IMR-90 (cell line): ENCODE measurements around the gene ZNF618. TPM values are rescaled to one million over a fixed set of nuclear protein-coding genes. Genes with fewer than 3 reads are reported as not detected.

Source experiments
- ATAC-seq: fragments of 200-7000 bp; cut with Tn5 transposase; 2 replicates; pipeline ENCODE4 v1.9.1; 2020; ENCODE audit warnings: low read depth, mild to moderate bottlenecking, moderate library complexity
- BruUV-seq: library from RNA; stranded (reverse); fragments of 400-500 nt; replicated peaks from 2 replicates; lab custom pipeline; 2021; lab: Mats Ljungman, UMichigan
- CTCF ChIA-PET: fragments of 300-600 bp; formaldehyde crosslinking; extraction: SDS; loops from one replicate; lab custom pipeline; 2021; ENCODE audit warnings: antibody characterized with exemption; lab: Yijun Ruan, JAX
- POLR2A ChIA-PET: fragments of 300-600 bp; sonication (Branson Sonifier 250); formaldehyde crosslinking; loops from one replicate; lab custom pipeline; 2022; ENCODE audit warnings: antibody characterized with exemption; ENCODE audit not compliant: unreplicated experiment; lab: Charles Lee
- DNase-seq: peaks from one replicate; pipeline ENCODE4 v3.0.0; 2013
- H2AFZ ChIP-seq: replicated peaks from 2 replicates; pipeline ENCODE3; 2013; ENCODE audit warnings: low read length, mild to moderate bottlenecking; ENCODE audit not compliant: poor library complexity
- H2AK5ac ChIP-seq: 2 replicates; pipeline ENCODE4 v1.6.1; 2013; ENCODE audit warnings: low read depth, low read length, inconsistent platforms
- H2AK9ac ChIP-seq: replicated peaks from 2 replicates; pipeline ENCODE3; 2013; ENCODE audit warnings: mild to moderate bottlenecking, low read depth, low read length, moderate library complexity; ENCODE audit not compliant: poor library complexity
- H2BK120ac ChIP-seq: 2 replicates; pipeline ENCODE4 v1.6.1; 2013; ENCODE audit warnings: low read depth, low read length, inconsistent platforms
- H2BK15ac ChIP-seq: 3 replicates; pipeline ENCODE4 v1.6.1; 2013; ENCODE audit warnings: low read depth, low read length, inconsistent platforms
- H2BK20ac ChIP-seq: 2 replicates; pipeline ENCODE4 v1.6.1; 2013; ENCODE audit warnings: low read depth, mild to moderate bottlenecking, inconsistent platforms, low read length, moderate library complexity
- H2BK5ac ChIP-seq: 2 replicates; pipeline ENCODE4 v1.6.1; 2013; ENCODE audit warnings: mild to moderate bottlenecking, low read depth, low read length, inconsistent platforms; ENCODE audit not compliant: poor library complexity, severe bottlenecking
- H3K14ac ChIP-seq: replicated peaks from 2 replicates; pipeline ENCODE4 v1.6.1; 2013; ENCODE audit warnings: low read depth, low read length, inconsistent platforms
- H3K18ac ChIP-seq: 2 replicates; pipeline ENCODE4 v1.6.1; 2013; ENCODE audit warnings: low read depth, low read length, control low read depth
- H3K23ac ChIP-seq: 2 replicates; pipeline ENCODE4 v1.6.1; 2013; ENCODE audit warnings: low read depth, low read length, inconsistent platforms
- H3K27ac ChIP-seq: 2 replicates; pipeline ENCODE4 v1.5.1; 2013; ENCODE audit warnings: mild to moderate bottlenecking, control low read depth, low read length; ENCODE audit not compliant: insufficient read depth
- H3K27me3 ChIP-seq: 2 replicates; pipeline ENCODE4 v1.6.1; 2013; ENCODE audit warnings: low read length; ENCODE audit not compliant: control insufficient read depth, insufficient read depth
- H3K36me3 ChIP-seq: 2 replicates; pipeline ENCODE4 v1.6.1; 2013; ENCODE audit warnings: low read length, mixed read lengths; ENCODE audit not compliant: control insufficient read depth, insufficient read depth
- H3K4ac ChIP-seq: 2 replicates; pipeline ENCODE4 v1.6.1; 2013; ENCODE audit warnings: low read depth, low read length, inconsistent platforms
- H3K4me1 ChIP-seq: 2 replicates; pipeline ENCODE4 v1.6.1; 2013; ENCODE audit warnings: low read length, mixed read lengths; ENCODE audit not compliant: control insufficient read depth, insufficient read depth
- H3K4me2 ChIP-seq: 2 replicates; pipeline ENCODE4 v1.6.1; 2013; ENCODE audit warnings: low read depth, mild to moderate bottlenecking, control low read depth, low read length, moderate library complexity
- H3K4me3 ChIP-seq: 2 replicates; pipeline ENCODE4 v1.5.1; 2013; ENCODE audit warnings: low read depth, mild to moderate bottlenecking, control low read depth, low read length, moderate library complexity; ENCODE audit not compliant: insufficient read depth
- H3K56ac ChIP-seq: 2 replicates; pipeline ENCODE4 v1.6.1; 2013; ENCODE audit warnings: low read length, inconsistent platforms; ENCODE audit not compliant: insufficient read depth; ENCODE audit errors: extremely low read depth
- H3K79me1 ChIP-seq, 2 experiments: 2 replicates each; pipeline ENCODE4 v1.6.1; 2013; ENCODE audit warnings: low read length in 2 of 2, inconsistent platforms in 1 of 2, low read depth in 1 of 2
- H3K9ac ChIP-seq: 2 replicates; pipeline ENCODE4 v1.6.1; 2013; ENCODE audit warnings: low read depth, low read length, control low read depth
- H3K9me1 ChIP-seq: 2 replicates; pipeline ENCODE4 v1.6.1; 2013; ENCODE audit warnings: low read length, inconsistent platforms; ENCODE audit not compliant: insufficient read depth
- H3K9me3 ChIP-seq: 2 replicates; pipeline ENCODE4 v1.6.1; 2013; ENCODE audit warnings: low read length; ENCODE audit not compliant: control insufficient read depth, insufficient read depth
- H4K20me1 ChIP-seq: 2 replicates; pipeline ENCODE4 v1.6.1; 2013; ENCODE audit warnings: low read length, inconsistent platforms; ENCODE audit not compliant: insufficient read depth
- H4K5ac ChIP-seq: 2 replicates; pipeline ENCODE4 v1.6.1; 2013; ENCODE audit warnings: mild to moderate bottlenecking, low read depth, low read length, control low read depth
- H4K8ac ChIP-seq, 2 experiments: 2 replicates each; pipeline ENCODE4 v1.6.1; 2013; ENCODE audit warnings: low read depth in 2 of 2, low read length in 2 of 2, control low read depth in 1 of 2, inconsistent platforms in 1 of 2
- H4K91ac ChIP-seq: 2 replicates; pipeline ENCODE4 v1.6.1; 2013; ENCODE audit warnings: low read depth, low read length, inconsistent platforms; ENCODE audit not compliant: insufficient read depth
- BHLHE40 ChIP-seq: fragments of 150-350 bp; IDR thresholded peaks from 2 replicates; pipeline ENCODE4 v1.6.1; 2016; ENCODE audit warnings: mild to moderate bottlenecking, low read depth, low read length
- NFE2L2 ChIP-seq: fragments of 150-350 bp; IDR thresholded peaks from 2 replicates; pipeline ENCODE4 v1.6.1; 2016; ENCODE audit warnings: low read depth, mild to moderate bottlenecking, low read length
- WGBS, 2 experiments: methylation state at CpG; one replicate each; pipeline versions ENCODE4 v1.1.5 to v1.1.7; 2013; ENCODE audit warnings: missing lambda C conversion rate in 2 of 2; ENCODE audit not compliant: insufficient read length in 1 of 2; ENCODE audit errors: extremely low coverage in 2 of 2; 5-methylcytosine and 5-hydroxymethylcytosine counted together
- dilution Hi-C: fragments of 300-500 bp; cut with HindIII; formaldehyde crosslinking; loops from one replicate; pipeline ENCODE4 v1.14.3; 2018; ENCODE audit warnings: low sequenced_read_pairs; ENCODE audit not compliant: unreplicated experiment
- in situ Hi-C: fragments of 300-500 bp; cut with MboI; formaldehyde crosslinking; loops from 3 replicates; pipeline ENCODE4 v1.14.3; 2019; ENCODE audit warnings: low sequenced_read_pairs, inconsistent platforms, mixed read lengths
- intact Hi-C: fragments of 100-400 bp; cut with micrococcal nuclease; formaldehyde crosslinking; loops from 2 replicates; pipeline ENCODE4 v1.10.0; 2022
- polyA plus RNA-seq, 3 experiments: library from polyadenylated mRNA; depleted of rRNA; stranded (reverse); fragments of >200 nt; gene quantifications; 2 replicates each; pipeline ENCODE4 v1.2.3, GENCODE V29; 2012; ENCODE audit warnings: low replicate concordance in 1 of 3
- total RNA-seq: library from RNA; depleted of rRNA; stranded (reverse); fragments of >200 nt; gene quantifications from 2 replicates; pipeline ENCODE4 v1.2.3, GENCODE V29; 2012

ZNF618 gene
- total and polyA plus RNA-seq, 2 of the 4 experiments (the other 2 are of a cell fraction): 8.2 to 9.4 TPM

DNA sequence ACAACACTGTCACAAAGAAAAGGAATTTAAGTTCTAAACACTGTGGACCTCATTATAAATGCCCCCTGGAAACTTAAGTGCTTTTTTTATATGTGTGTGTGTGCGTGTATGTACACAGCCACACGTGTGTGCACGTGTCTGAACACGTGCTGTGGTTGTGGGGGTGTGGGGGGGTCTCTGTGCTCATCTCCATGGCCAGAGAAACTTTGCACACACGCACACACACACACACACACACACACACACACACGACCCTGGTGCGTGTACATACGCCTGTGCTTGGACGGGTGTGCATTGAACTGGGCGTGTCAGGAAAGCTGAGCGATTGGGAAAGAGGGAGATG is 174.1 kb downstream of the ZNF618 start:
- Histone ChIP-seq H3K9me1 (peaks cover 10% of the 10 kb centered on the region), H3K14ac (no peak overlapping the region), H4K8ac (no peak overlapping the region), H4K91ac (no peak overlapping the region), H3K27me3 (no peaks in the 10 kb centered on the region), H2BK20ac (no peak overlapping the region), H4K5ac (no peak overlapping the region), H3K4me1 (no peaks in the 10 kb centered on the region), H3K18ac (no peak overlapping the region), H2BK5ac (no peak overlapping the region), H2BK120ac (no peak overlapping the region), H2AK5ac (no peak overlapping the region), H3K9me3 (no peaks in the 10 kb centered on the region), H4K20me1 (peaks cover 3% of the 10 kb centered on the region; the same call in 1 of the 2 replicates), H3K23ac (no peak overlapping the region), H3K79me1 (peaks cover 0 to 13% of the 10 kb centered on the region in 2 experiments; a peak in 2 of 4 replicates), H3K4me3 (no peak overlapping the region), H3K4me2 (no peak overlapping the region), H3K4ac (no peak overlapping the region), H3K36me3 (peaks cover 47% of the 10 kb centered on the region), H2AFZ (no peak overlapping the region), H3K27ac (no peak overlapping the region), H2AK9ac (no peak overlapping the region), H3K9ac (no peak overlapping the region), H3K56ac (no peak overlapping the region), H2BK15ac (no peak overlapping the region)
- WGBS, 2 experiments: no CpG with 5 or more reads among the region's 11 CpGs
- ChIA-PET POLR2A (no interaction called here), CTCF (no interaction called here)
- BruUV-seq: no TSS peak
- ATAC-seq (no peak), DNase-seq (no peak)
- TF ChIP-seq BHLHE40 (no peak), NFE2L2 (no peak)
- intact Hi-C loops: no loop called here
- dilution Hi-C loops: no loop called here
- in situ Hi-C loops: no loop called here
